Left lung (tissue), 10 donors: ENCODE measurements around the gene FERMT3. TPM values are rescaled to one million over a fixed set of nuclear protein-coding genes. Genes with fewer than 3 reads are reported as not detected.

Source experiments
- ATAC-seq: fragments of 200-7000 bp; cut with Tn5 transposase; one replicate; pipeline ENCODE4 v1.9.1; 2020; ENCODE audit warnings: moderate library complexity
- DNase-seq, 4 donors: peaks; one replicate each; pipeline ENCODE4 v3.0.0-alpha.2; 2013 to 2020
- H3K27ac ChIP-seq, 2 donors: fragments of 200-600 bp; sonication (generic) in 1 of 2; one replicate each; pipeline versions ENCODE4 v1.5.0 to v1.8.0; 2020 to 2021
- H3K27me3 ChIP-seq, 2 donors: fragments of 200-600 bp; sonication (generic) in 1 of 2; one replicate each; pipeline versions ENCODE4 v1.5.0 to v1.8.0; 2020 to 2021
- H3K36me3 ChIP-seq, 2 donors: fragments of 200-600 bp; sonication (generic) in 1 of 2; one replicate each; pipeline versions ENCODE4 v1.5.0 to v1.8.0; 2020 to 2021
- H3K4me1 ChIP-seq, 2 donors: fragments of 200-600 bp; one replicate each; pipeline ENCODE4 v1.8.0; 2021
- H3K4me3 ChIP-seq, 2 donors: fragments of 200-600 bp; sonication (generic) in 1 of 2; one replicate each; pipeline versions ENCODE4 v1.5.0 to v1.8.0; 2020 to 2021; ENCODE audit warnings: mild to moderate bottlenecking in 1 of 2
- H3K9me3 ChIP-seq, 2 donors: fragments of 200-600 bp; sonication (generic) in 1 of 2; one replicate each; pipeline versions ENCODE4 v1.5.0 to v1.8.0; 2020 to 2021
- CTCF ChIP-seq, 2 donors: fragments of 200-600 bp; sonication (generic) in 1 of 2; IDR thresholded peaks; one replicate each; pipeline versions ENCODE4 v1.5.0 to v1.8.0; 2021; ENCODE audit warnings: antibody characterized with exemption in 2 of 2
- intact Hi-C, 2 donors: fragments of 100-400 bp; cut with DNase I; formaldehyde crosslinking; loops; one replicate each; pipeline versions ENCODE4 v1.11.2 to v1.14.2; 2022
- polyA plus RNA-seq, 6 donors: library from polyadenylated mRNA; unstranded; fragments of 120-200 nt; gene quantifications; one replicate each; pipeline ENCODE4 v1.2.1, GENCODE V29; 2013; ENCODE audit not compliant: insufficient read length in 6 of 6
- total RNA-seq, 2 donors: library from RNA; stranded (reverse); fragmentation: NEBNext Ultra II Directional; extraction: Animal tissue kit (Norgen Biotek cat#: 25700); gene quantifications; one replicate each; pipeline ENCODE4 v1.2.1, GENCODE V29; 2021
- donor health status: DM: no; HTN: yes; CAD: no.
- donor health status: DM: no; HTN: no; CAD: no.

The FERMT3 gene
- total and polyA plus RNA-seq, 8 donors: 9.1 to 100 (median 10.8) TPM

GRCh38 chr11:64185693-64186491, 20.6 kb upstream of the FERMT3 start, which contains the start of gene STIP1:
Gene STIP1 (plus strand): TSS chr11:64186171. CDS start chr11:64186262, 91 bp downstream.
- peak; percentile 98 to 100 (median 100) for DNase-seq
- H3K4me3 ChIP-seq: peak within 1 kb of the TSS; percentile 56 to 70
- intact Hi-C loops: no loop called here
- H3K27ac ChIP-seq: peak within 1 kb of the TSS; percentile 96 to 100
- H3K27me3 ChIP-seq: no peaks in the 10 kb centered on the region
- peak; percentile 86 for ATAC-seq
- no peaks in the 10 kb centered on the region for H3K9me3 ChIP-seq
- H3K4me1 ChIP-seq: peaks cover 14 to 42% of the 10 kb centered on the region in 2 donors
- peak in 1 of 2 donors; percentile 48 for TF ChIP-seq CTCF (IDR thresholded peaks at IDR 0.05)
- H3K36me3 ChIP-seq: peaks cover 0 to 5% of the 10 kb centered on the region in 2 donors

- peaks cover 8 to 40% of the 10 kb centered on the region in 2 donors for H3K4me1 ChIP-seq
- no peaks in the 10 kb centered on the region for H3K27me3 ChIP-seq
- no peak for TF ChIP-seq CTCF (IDR thresholded peaks at IDR 0.05)
- no peak for DNase-seq
- ATAC-seq: no peak
- H3K27ac ChIP-seq: peak overlapping the region in 1 of 2 donors; percentile 82
- H3K36me3 ChIP-seq: peaks cover 0 to 5% of the 10 kb centered on the region in 2 donors
- H3K4me3 ChIP-seq: no peak overlapping the region
- H3K9me3 ChIP-seq: no peaks in the 10 kb centered on the region
- intact Hi-C loops: no loop called here
Measured at GRCh38 chr11:64186492-64187165, 19.9 kb upstream of the FERMT3 start.

- no peaks in the 10 kb centered on the region for H3K27me3 ChIP-seq
- ATAC-seq: peak; percentile 21
Measured at GRCh38 chr11:64192434-64192833, 14.1 kb upstream of the FERMT3 start.

GRCh38 chr11:64196626-64197025, 9.9 kb upstream of the FERMT3 start:
- DNase-seq: peak in 1 of 4 donors; percentile 4

More at GRCh38 chr11:64192434-64192833, 14.1 kb upstream of the FERMT3 start:
- Histone ChIP-seq H3K36me3 (peaks cover 0 to 56% of the 10 kb centered on the region in 2 donors), H3K9me3 (no peaks in the 10 kb centered on the region), H3K4me1 (peaks cover 0 to 13% of the 10 kb centered on the region in 2 donors), H3K27ac (no peak overlapping the region), H3K4me3 (no peak overlapping the region)
- no peak for TF ChIP-seq CTCF (IDR thresholded peaks at IDR 0.05)
- peak in 1 of 4 donors; percentile 17 for DNase-seq
- intact Hi-C loops: no loop called here

More at GRCh38 chr11:64196626-64197025, 9.9 kb upstream of the FERMT3 start:
- Histone ChIP-seq H3K9me3 (no peaks in the 10 kb centered on the region), H3K36me3 (peaks cover 0 to 93% of the 10 kb centered on the region in 2 donors), H3K4me1 (peaks cover 0 to 8% of the 10 kb centered on the region in 2 donors), H3K27me3 (no peaks in the 10 kb centered on the region), H3K27ac (no peak overlapping the region), H3K4me3 (no peak overlapping the region)
- ATAC-seq: no peak
- TF ChIP-seq CTCF (IDR thresholded peaks at IDR 0.05): no peak
- intact Hi-C loops: no loop called here
